ENCODE data around the gene SRC.

The SRC gene

GRCh38 chr20:37343212-37343993 is 2.5 kb upstream of the SRC start:
- TF ChIP-seq REST (IDR thresholded peaks at IDR 0.05; ENCODE audit: insufficient read depth in 1 of 2, low read depth in 2 of 2, low read length in 2 of 2) = no peak
- TF ChIP-seq FOXP2 (optimal IDR thresholded peaks at IDR 0.05; ENCODE audit: borderline replicate concordance, extremely low read depth, extremely low read length, insufficient read depth) = no peak
- TF ChIP-seq SIN3A (IDR thresholded peaks at IDR 0.05; ENCODE audit: borderline replicate concordance, insufficient read depth, low read length) = no peak
- no peak for TF ChIP-seq TAF1 (IDR thresholded peaks at IDR 0.05; ENCODE audit: borderline replicate concordance, insufficient read depth, low read length)
- no peak for TF ChIP-seq POLR2AphosphoS5 (IDR thresholded peaks at IDR 0.05; ENCODE audit: low read depth, low read length)

GRCh38 chr20:37343994-37344355 is 2.0 kb upstream of the SRC start:
- TF ChIP-seq TAF1 (IDR thresholded peaks at IDR 0.05; ENCODE audit: borderline replicate concordance, insufficient read depth, low read length) = no peak

- TF ChIP-seq POLR2AphosphoS5 (IDR thresholded peaks at IDR 0.05; ENCODE audit: low read depth, low read length) (no peak), REST (IDR thresholded peaks at IDR 0.05; ENCODE audit: insufficient read depth in 1 of 2, low read depth in 2 of 2, low read length in 2 of 2) (no peak), FOXP2 (optimal IDR thresholded peaks at IDR 0.05; ENCODE audit: borderline replicate concordance, extremely low read depth, extremely low read length, insufficient read depth) (no peak)
These were observed 1.2 kb upstream of the SRC start for GRCh38 chr20:37344506-37345338.

- TF ChIP-seq POLR2AphosphoS5 (IDR thresholded peaks at IDR 0.05; ENCODE audit: low read depth, low read length) = no peak
- no peak for TF ChIP-seq REST (IDR thresholded peaks at IDR 0.05; ENCODE audit: insufficient read depth in 1 of 2, low read depth in 2 of 2, low read length in 2 of 2)
- TF ChIP-seq TAF1 (IDR thresholded peaks at IDR 0.05; ENCODE audit: borderline replicate concordance, insufficient read depth, low read length) = no peak
- TF ChIP-seq FOXP2 (optimal IDR thresholded peaks at IDR 0.05; ENCODE audit: borderline replicate concordance, extremely low read depth, extremely low read length, insufficient read depth) = no peak
- no peak for TF ChIP-seq SIN3A (IDR thresholded peaks at IDR 0.05; ENCODE audit: borderline replicate concordance, insufficient read depth, low read length)
These were observed 245 bp downstream of the SRC start for GRCh38 chr20:37346236-37346534.

- TF ChIP-seq POLR2AphosphoS5 (IDR thresholded peaks at IDR 0.05; ENCODE audit: low read depth, low read length) (no peak), FOXP2 (optimal IDR thresholded peaks at IDR 0.05; ENCODE audit: borderline replicate concordance, extremely low read depth, extremely low read length, insufficient read depth) (no peak), TAF1 (IDR thresholded peaks at IDR 0.05; ENCODE audit: borderline replicate concordance, insufficient read depth, low read length) (no peak), SIN3A (IDR thresholded peaks at IDR 0.05; ENCODE audit: borderline replicate concordance, insufficient read depth, low read length) (no peak), REST (IDR thresholded peaks at IDR 0.05; ENCODE audit: insufficient read depth in 1 of 2, low read depth in 2 of 2, low read length in 2 of 2) (no peak)
These were observed 801 bp downstream of the SRC start for GRCh38 chr20:37346535-37347346.
